ENCODE data around the gene ANK2. TPM values are rescaled to one million over a fixed set of nuclear protein-coding genes. Genes with fewer than 3 reads are reported as not detected.
A peak's percentile ranks its signal among the peaks of the same experiment; 100 is the strongest.

Gene ANK2
- total RNA-seq, 1 donor, result 79.6 TPM

GRCh38 chr4:113350576-113350975, 301.1 kb downstream of the ANK2 start:
- Histone ChIP-seq H3K27ac (ENCODE audit: low read depth, low read length) (no peak overlapping the region), H3K36me3 (ENCODE audit: insufficient read depth, low read length) (no peaks in the 10 kb centered on the region), H3K4me2 (ENCODE audit: insufficient read depth, low read length) (no peak overlapping the region), H3K9me3 (ENCODE audit: low read depth, low read length) (no peaks in the 10 kb centered on the region), H3K4me3 (ENCODE audit: insufficient read depth, low read length) (no peak overlapping the region), H4K20me1 (ENCODE audit: insufficient read depth, low read length) (no peaks in the 10 kb centered on the region), H3K79me2 (ENCODE audit: insufficient read depth, low read length) (no peaks in the 10 kb centered on the region), H3K4me1 (ENCODE audit: insufficient read depth, low read length) (peaks cover 8% of the 10 kb centered on the region), H2AFZ (ENCODE audit: low read length) (no peak overlapping the region), H3K27me3 (ENCODE audit: insufficient read depth, low read length) (peaks cover 14% of the 10 kb centered on the region)
- TF ChIP-seq CTCF (IDR thresholded peaks at IDR 0.05; ENCODE audit: extremely low read depth, low read depth, low read length), result no peak
- no peak for DNase-seq (ENCODE audit: insufficient read length, low spot score, missing footprints)

DNA sequence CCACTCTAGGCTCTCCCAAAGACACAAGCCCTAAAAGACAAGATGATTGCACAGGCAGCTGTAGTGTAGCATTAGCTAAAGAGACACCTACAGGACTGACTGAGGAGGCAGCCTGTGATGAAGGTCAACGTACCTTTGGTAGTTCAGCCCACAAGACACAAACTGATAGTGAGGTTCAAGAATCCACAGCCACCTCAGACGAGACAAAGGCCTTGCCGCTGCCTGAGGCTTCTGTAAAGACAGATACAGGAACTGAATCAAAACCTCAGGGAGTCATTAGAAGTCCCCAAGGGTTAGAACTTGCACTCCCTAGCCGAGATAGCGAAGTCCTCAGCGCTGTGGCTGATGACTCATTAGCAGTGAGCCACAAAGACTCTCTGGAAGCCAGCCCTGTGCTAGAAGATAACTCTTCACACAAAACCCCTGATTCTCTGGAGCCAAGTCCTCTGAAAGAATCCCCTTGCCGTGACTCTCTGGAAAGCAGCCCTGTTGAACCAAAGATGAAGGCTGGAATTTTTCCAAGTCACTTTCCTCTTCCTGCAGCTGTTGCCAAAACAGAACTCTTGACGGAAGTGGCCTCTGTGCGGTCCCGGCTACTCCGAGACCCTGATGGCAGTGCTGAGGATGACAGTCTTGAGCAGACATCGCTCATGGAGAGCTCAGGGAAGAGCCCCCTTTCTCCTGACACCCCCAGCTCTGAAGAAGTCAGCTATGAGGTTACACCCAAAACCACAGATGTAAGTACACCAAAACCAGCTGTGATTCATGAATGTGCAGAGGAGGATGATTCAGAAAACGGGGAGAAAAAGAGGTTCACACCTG, 306.3 kb downstream of the ANK2 start:
- H3K36me3 ChIP-seq (ENCODE audit: insufficient read depth, low read length), result no peaks in the 10 kb centered on the region
- no peaks in the 10 kb centered on the region for H4K20me1 ChIP-seq (ENCODE audit: insufficient read depth, low read length)
- H3K9me3 ChIP-seq (ENCODE audit: low read depth, low read length), result no peaks in the 10 kb centered on the region
- H3K4me1 ChIP-seq (ENCODE audit: insufficient read depth, low read length), result peaks cover 18% of the 10 kb centered on the region
- H3K27me3 ChIP-seq (ENCODE audit: insufficient read depth, low read length), result peaks cover 14% of the 10 kb centered on the region
- TF ChIP-seq CTCF (IDR thresholded peaks at IDR 0.05; ENCODE audit: extremely low read depth, low read depth, low read length), result no peak
- H3K4me2 ChIP-seq (ENCODE audit: insufficient read depth, low read length), result peak overlapping the region; percentile 71
- H3K27ac ChIP-seq (ENCODE audit: low read depth, low read length), result peak overlapping the region; percentile 79
- peak; percentile 66 for DNase-seq (ENCODE audit: insufficient read length, low spot score, missing footprints)
- H2AFZ ChIP-seq (ENCODE audit: low read length), result peak overlapping the region; percentile 25
- peak overlapping the region; percentile 56 for H3K4me3 ChIP-seq (ENCODE audit: insufficient read depth, low read length)
- no peaks in the 10 kb centered on the region for H3K79me2 ChIP-seq (ENCODE audit: insufficient read depth, low read length)

DNA sequence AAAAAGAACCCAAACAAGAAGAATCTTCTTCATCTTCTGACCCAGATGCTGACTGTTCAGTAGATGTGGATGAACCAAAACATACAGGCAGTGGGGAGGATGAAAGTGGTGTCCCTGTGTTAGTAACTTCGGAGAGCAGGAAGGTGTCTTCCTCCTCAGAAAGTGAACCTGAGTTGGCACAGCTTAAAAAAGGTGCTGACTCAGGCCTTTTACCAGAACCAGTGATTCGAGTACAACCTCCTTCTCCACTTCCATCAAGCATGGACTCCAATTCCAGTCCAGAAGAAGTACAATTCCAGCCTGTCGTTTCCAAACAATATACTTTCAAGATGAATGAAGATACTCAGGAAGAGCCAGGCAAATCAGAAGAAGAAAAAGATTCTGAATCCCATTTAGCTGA, 307.0 kb downstream of the ANK2 start:
- no peaks in the 10 kb centered on the region for H3K36me3 ChIP-seq (ENCODE audit: insufficient read depth, low read length)
- peaks cover 14% of the 10 kb centered on the region for H3K27me3 ChIP-seq (ENCODE audit: insufficient read depth, low read length)
- DNase-seq (ENCODE audit: insufficient read length, low spot score, missing footprints), result no peak
- H3K79me2 ChIP-seq (ENCODE audit: insufficient read depth, low read length), result no peaks in the 10 kb centered on the region
- no peak overlapping the region for H2AFZ ChIP-seq (ENCODE audit: low read length)
- no peak overlapping the region for H3K4me3 ChIP-seq (ENCODE audit: insufficient read depth, low read length)
- peaks cover 18% of the 10 kb centered on the region for H3K4me1 ChIP-seq (ENCODE audit: insufficient read depth, low read length)
- TF ChIP-seq CTCF (IDR thresholded peaks at IDR 0.05; ENCODE audit: extremely low read depth, low read depth, low read length), result no peak
- H3K4me2 ChIP-seq (ENCODE audit: insufficient read depth, low read length), result peak overlapping the region; percentile 71
- H3K9me3 ChIP-seq (ENCODE audit: low read depth, low read length), result no peaks in the 10 kb centered on the region
- H3K27ac ChIP-seq (ENCODE audit: low read depth, low read length), result no peak overlapping the region
- H4K20me1 ChIP-seq (ENCODE audit: insufficient read depth, low read length), result no peaks in the 10 kb centered on the region

- H3K79me2 ChIP-seq (ENCODE audit: insufficient read depth, low read length), result no peaks in the 10 kb centered on the region
- no peak overlapping the region for H2AFZ ChIP-seq (ENCODE audit: low read length)
- no peak for DNase-seq (ENCODE audit: insufficient read length, low spot score, missing footprints)
- TF ChIP-seq CTCF (IDR thresholded peaks at IDR 0.05; ENCODE audit: extremely low read depth, low read depth, low read length), result peak; percentile 33
- H4K20me1 ChIP-seq (ENCODE audit: insufficient read depth, low read length), result no peaks in the 10 kb centered on the region
- no peaks in the 10 kb centered on the region for H3K36me3 ChIP-seq (ENCODE audit: insufficient read depth, low read length)
- H3K4me1 ChIP-seq (ENCODE audit: insufficient read depth, low read length), result peaks cover 18% of the 10 kb centered on the region
- H3K4me2 ChIP-seq (ENCODE audit: insufficient read depth, low read length), result no peak overlapping the region
- peaks cover 7% of the 10 kb centered on the region for H3K27me3 ChIP-seq (ENCODE audit: insufficient read depth, low read length)
- H3K9me3 ChIP-seq (ENCODE audit: low read depth, low read length), result no peaks in the 10 kb centered on the region
- no peak overlapping the region for H3K27ac ChIP-seq (ENCODE audit: low read depth, low read length)
- no peak overlapping the region for H3K4me3 ChIP-seq (ENCODE audit: insufficient read depth, low read length)
Observed at GRCh38 chr4:113358784-113359183, 309.3 kb downstream of the ANK2 start.
